ENCODE data around the gene JAZF1. TPM values are rescaled to one million over a fixed set of nuclear protein-coding genes. Genes with fewer than 3 reads are reported as not detected.

JAZF1 gene
- total and polyA plus RNA-seq, 8 donors, result 4.0 to 13.9 (median 6.0) TPM

DNA sequence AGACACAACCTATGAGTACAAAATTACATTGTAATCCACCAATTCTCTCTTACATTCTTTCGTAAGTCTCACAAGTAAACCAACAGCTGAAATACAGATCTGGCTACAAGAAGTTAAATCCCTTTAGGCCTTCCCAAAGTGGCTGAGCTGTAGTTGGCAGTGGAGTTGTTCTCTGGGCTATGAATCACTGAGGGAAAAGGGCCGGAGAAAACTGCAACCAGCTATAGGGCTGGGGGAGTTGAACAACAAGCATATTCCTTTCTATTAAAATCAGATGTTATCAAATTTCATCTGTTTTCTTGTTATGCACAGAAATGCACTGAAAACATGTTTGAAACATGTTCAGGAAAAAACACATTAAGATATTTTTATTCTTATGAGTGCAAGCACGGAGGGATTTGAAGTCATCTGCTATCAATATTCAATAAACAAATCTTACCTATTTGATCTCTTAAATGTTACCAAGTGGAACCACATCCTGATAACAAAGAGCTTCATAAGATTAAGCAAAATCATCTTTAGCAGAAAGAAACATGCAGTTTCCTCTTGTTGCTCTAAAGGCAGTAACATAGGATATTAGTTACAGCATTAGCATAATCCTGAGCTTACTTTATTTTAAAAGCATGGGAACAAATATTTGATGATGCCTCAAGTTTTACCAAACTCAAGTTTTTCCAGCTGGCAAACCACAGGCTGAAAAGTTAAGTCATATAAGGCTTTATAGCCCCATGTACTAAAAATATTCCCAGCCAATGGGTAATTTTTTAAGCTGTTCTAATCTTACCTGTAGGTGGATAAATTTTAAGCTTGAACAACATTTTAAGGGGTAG, 227.9 kb downstream of the JAZF1 start:
- no peak for DNase-seq
- no peak overlapping the region for H3K27ac ChIP-seq
- FAIRE-seq, result no peak
- no peaks in the 10 kb centered on the region for H3K4me1 ChIP-seq
- ATAC-seq, result peak in 1 of 4 donors; percentile 45
- 86 to 100% methylated on average over 3 of the region's 3 CpGs for WGBS, 2 donors
- intact Hi-C loops (cut with DNase I), result no loop called here
- TF ChIP-seq, protein P1, sequence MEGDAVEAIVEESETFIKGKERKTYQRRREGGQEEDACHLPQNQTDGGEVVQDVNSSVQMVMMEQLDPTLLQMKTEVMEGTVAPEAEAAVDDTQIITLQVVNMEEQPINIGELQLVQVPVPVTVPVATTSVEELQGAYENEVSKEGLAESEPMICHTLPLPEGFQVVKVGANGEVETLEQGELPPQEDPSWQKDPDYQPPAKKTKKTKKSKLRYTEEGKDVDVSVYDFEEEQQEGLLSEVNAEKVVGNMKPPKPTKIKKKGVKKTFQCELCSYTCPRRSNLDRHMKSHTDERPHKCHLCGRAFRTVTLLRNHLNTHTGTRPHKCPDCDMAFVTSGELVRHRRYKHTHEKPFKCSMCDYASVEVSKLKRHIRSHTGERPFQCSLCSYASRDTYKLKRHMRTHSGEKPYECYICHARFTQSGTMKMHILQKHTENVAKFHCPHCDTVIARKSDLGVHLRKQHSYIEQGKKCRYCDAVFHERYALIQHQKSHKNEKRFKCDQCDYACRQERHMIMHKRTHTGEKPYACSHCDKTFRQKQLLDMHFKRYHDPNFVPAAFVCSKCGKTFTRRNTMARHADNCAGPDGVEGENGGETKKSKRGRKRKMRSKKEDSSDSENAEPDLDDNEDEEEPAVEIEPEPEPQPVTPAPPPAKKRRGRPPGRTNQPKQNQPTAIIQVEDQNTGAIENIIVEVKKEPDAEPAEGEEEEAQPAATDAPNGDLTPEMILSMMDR (IDR thresholded peaks at IDR 0.05), result no peak
- no peaks in the 10 kb centered on the region for H3K36me3 ChIP-seq
- no peaks in the 10 kb centered on the region for H3K27me3 ChIP-seq
- no peak overlapping the region for H3K4me3 ChIP-seq
- no peaks in the 10 kb centered on the region for H3K9me3 ChIP-seq

DNA sequence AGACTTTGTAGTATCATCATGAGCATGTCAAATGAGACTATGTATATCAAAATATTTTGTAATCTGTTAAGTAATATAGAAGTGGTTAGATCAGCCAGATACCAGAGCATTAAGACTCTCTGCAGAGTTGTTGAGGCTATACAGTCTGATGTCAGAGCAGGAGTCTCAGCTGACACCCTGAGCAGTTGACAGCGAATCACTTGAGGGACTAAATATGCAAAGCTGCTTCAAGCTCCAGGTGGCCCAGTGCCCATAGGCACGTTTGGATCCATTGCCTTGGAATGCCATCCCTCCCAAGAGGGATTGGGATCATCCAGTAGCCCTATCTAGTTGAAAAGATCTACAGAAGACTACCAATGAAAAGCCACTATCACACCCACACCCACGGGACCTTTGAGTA, 230.5 kb downstream of the JAZF1 start:
- no peak for ATAC-seq
- 70 to 76% methylated on average over 3 of the region's 3 CpGs for WGBS, 2 donors

GRCh38 chr7:27948861-27949260, 231.7 kb downstream of the JAZF1 start:
- Histone ChIP-seq H3K36me3 (no peaks in the 10 kb centered on the region), H3K27me3 (no peaks in the 10 kb centered on the region), H3K4me3 (no peak overlapping the region), H3K9me3 (no peaks in the 10 kb centered on the region), H3K27ac (no peak overlapping the region), H3K4me1 (no peaks in the 10 kb centered on the region)
- WGBS, 2 donors, result 92 to 94% methylated on average over 3 of the region's 3 CpGs
- FAIRE-seq, result no peak
- no peak for DNase-seq
- TF ChIP-seq, protein P1 (IDR thresholded peaks at IDR 0.05), result no peak
- no peak for ATAC-seq
- intact Hi-C loops (cut with DNase I), result no loop called here

More for the DNA sequence above, 230.5 kb downstream of the JAZF1 start:
- no peak for FAIRE-seq
- no peak for DNase-seq
- H3K27ac ChIP-seq, result no peak overlapping the region
- no peaks in the 10 kb centered on the region for H3K4me1 ChIP-seq
- H3K4me3 ChIP-seq, result no peak overlapping the region
- H3K36me3 ChIP-seq, result no peaks in the 10 kb centered on the region
- H3K9me3 ChIP-seq, result no peaks in the 10 kb centered on the region
- intact Hi-C loops (cut with DNase I), result no loop called here
- TF ChIP-seq, protein P1 (IDR thresholded peaks at IDR 0.05), result no peak
- no peaks in the 10 kb centered on the region for H3K27me3 ChIP-seq

DNA sequence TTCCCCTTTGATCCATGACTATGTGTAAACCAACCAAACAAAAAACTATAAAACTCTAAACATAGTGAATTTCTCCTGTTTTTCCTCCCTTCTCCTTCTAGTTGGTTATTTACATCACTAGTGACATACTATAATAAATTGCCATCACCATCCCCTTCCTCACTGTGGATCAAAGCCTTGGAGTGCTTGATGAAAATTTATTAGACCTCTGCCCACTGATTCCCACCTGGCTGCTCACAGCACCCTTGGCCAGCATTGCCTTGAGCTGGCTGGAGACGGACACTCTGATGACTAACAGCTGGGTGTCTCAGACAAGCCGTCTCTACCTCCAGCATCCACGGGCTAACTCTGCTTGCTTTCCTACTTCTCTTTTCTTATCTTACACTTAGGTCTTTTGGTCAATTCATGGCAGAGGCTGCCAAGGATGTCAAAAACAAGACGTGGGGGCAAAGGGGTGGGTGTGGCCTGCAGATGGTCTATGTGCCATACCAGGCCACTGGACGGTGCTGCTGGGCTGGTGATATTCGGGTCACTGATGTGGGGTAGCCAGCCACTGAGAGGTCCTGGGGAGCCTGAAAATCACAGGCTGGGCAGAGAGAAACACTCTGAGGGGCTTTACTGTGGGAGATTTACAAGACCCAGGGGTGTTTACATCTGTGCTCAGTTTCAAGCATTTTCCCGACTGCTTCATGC, 232.9 kb downstream of the JAZF1 start:
- WGBS, 2 donors, result 80 to 83% methylated on average over 7 of the region's 7 CpGs
- intact Hi-C loops (cut with DNase I), result no loop called here
- TF ChIP-seq, protein P1 (IDR thresholded peaks at IDR 0.05), result no peak
- Histone ChIP-seq H3K4me3 (no peak overlapping the region), H3K27me3 (no peaks in the 10 kb centered on the region), H3K4me1 (no peaks in the 10 kb centered on the region), H3K36me3 (no peaks in the 10 kb centered on the region), H3K27ac (no peak overlapping the region), H3K9me3 (no peaks in the 10 kb centered on the region)
- DNase-seq (no peak), ATAC-seq (no peak), FAIRE-seq (no peak)

GRCh38 chr7:27946351-27946750, 234.2 kb downstream of the JAZF1 start:
- Histone ChIP-seq H3K4me1 (no peaks in the 10 kb centered on the region), H3K27ac (no peak overlapping the region), H3K9me3 (no peaks in the 10 kb centered on the region), H3K36me3 (no peaks in the 10 kb centered on the region), H3K4me3 (no peak overlapping the region), H3K27me3 (no peaks in the 10 kb centered on the region)
- TF ChIP-seq, protein P1 (IDR thresholded peaks at IDR 0.05), result no peak
- FAIRE-seq, result no peak
- no peak for ATAC-seq
- intact Hi-C loops (cut with DNase I), result no loop called here
- DNase-seq, result no peak
- WGBS, 2 donors, result 92 to 93% methylated on average over 2 of the region's 2 CpGs

Measured in pancreas (tissue), 10 donors.